GM18873 (cell line): ENCODE measurements around the gene SGCG.
"Not testable (repeated sequence)": the region's sequence is repeated elsewhere in the genome, so short reads cannot be mapped to it uniquely, and the experiment has no call there.

ENCODE experiments used
- ATAC-seq: cut with Tn5 transposase; IDR thresholded peaks from one replicate; pipeline ENCODE4 v1.9.1; 2021; ENCODE audit warnings: mild to moderate bottlenecking, moderate library complexity, moderate number of reproducible peaks; ENCODE audit not compliant: unreplicated experiment, low FRiP score

SGCG gene, protein sequence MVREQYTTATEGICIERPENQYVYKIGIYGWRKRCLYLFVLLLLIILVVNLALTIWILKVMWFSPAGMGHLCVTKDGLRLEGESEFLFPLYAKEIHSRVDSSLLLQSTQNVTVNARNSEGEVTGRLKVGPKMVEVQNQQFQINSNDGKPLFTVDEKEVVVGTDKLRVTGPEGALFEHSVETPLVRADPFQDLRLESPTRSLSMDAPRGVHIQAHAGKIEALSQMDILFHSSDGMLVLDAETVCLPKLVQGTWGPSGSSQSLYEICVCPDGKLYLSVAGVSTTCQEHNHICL

DNA sequence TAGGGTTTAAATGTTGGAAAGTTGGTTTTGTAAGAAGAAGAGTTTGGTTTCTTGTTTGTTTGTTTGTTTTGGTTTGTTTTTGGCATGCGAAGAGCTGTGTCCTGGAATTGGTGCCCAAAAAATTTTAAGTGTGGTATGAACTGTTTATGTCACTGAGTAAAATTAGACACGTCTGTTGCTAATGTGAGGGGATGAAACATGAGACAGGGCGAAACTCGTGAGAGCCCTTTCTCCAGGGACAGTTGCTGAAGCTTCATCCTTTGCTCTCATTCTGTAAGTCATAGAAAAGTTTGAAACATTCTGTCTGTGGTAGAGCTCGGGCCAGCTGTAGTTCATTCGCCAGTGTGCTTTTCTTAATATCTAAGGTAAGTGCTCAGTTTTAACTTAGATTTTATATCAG, at the start of gene SGCG:
Gene SGCG (plus strand): TSS at position 269 of the 400 bp plus-strand sequence. CDS start 22,716 bp downstream, outside the sequence.
- no peak for ATAC-seq

DNA sequence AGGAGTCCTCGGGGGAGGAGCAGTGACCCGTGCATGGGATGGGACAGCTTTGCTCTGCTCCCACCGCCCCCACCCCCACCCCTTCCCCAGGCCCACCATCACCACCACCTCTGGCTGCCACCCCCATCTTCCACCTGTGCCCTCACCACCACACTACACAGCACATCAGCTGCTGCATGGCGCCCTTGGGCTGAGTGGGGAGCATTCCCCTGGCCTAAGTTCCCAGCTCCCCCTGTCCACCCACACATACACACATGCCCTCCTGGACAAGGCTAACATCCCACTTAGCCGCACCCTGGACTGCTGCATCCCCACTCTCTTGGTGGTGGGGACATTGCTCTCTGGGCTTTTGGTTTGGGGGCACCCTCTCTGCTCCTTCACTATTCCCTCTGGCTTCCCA, 46.2 kb upstream of the SGCG start:
- no peak for ATAC-seq

DNA sequence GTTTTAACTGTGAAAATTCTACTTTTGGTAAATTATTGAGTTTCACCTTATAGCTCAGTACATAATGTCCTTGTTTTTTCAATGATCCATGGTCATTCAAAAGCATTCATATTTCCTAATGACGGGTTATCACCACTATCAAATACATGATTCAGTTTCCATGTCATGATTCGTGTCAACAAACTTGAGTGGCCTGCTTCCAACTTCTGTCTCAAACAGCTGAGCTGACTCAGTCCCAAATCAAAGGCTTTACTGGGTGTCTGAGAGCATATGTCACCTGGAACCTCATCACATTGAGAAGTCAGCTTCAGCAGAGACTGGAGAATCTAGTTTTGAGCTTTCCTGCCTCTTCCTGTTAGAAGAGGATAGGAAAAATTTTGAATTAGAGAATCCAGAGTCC, 40.3 kb upstream of the SGCG start:
- ATAC-seq, result no peak

DNA sequence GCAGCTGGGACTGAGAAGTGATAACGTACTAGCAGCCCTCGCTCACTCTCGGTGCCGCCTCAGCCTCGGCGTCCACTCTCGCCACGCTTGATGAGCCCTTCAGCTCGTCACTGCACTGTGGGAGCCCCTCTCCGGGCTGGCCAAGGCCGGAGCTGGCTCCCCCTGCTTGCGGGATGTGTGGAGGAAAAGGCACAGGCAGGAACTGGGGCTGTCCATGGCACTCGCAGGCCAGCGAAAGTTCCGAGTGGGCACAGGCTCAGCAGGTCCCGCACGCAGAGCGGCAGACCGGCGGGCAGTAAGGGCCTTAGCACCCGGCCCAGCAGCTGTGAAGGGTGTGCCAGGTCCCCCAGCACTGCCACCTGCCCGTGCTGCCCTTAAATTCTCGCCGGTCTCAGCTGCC, 38.8 kb upstream of the SGCG start:
- no peak for ATAC-seq

DNA sequence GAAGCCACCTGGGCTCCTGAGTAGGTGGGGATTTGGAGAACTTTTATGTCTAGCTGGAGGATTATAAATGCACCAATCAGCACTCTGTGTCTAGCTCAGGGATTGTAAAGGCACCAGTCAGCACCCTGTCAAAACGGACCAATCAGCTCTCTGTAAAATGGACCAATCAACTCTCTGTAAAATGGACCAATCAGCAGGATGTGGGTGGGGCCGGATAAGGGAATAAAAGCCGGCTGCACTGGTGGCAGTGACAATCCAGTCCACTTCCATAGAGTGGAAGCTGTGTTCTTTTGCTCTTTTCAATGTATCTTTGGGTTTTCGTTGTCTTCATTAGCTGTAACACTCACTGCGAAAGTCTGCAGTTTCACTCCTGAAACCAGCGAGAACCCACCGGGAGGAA, 38.2 kb upstream of the SGCG start:
- not testable (repeated sequence) for ATAC-seq

DNA sequence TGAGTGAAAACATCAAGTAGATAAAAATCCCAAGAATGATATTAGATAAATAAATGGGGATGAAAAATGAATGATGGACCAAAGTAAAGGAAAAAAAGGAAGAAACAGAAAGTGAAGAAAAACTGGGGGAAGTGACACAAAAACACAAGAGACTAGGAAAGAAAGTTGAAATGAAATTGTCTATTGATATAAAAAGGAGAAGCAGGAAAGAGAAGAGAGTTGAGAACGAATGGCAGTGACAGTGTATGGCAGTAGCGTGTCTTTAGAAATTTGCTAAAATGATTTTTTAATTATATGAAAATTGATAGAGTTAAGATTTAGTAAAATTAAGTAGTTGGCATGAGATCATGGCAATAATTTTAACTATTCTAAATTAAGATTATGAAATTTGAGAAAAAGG, 36.3 kb upstream of the SGCG start:
- no peak for ATAC-seq

DNA sequence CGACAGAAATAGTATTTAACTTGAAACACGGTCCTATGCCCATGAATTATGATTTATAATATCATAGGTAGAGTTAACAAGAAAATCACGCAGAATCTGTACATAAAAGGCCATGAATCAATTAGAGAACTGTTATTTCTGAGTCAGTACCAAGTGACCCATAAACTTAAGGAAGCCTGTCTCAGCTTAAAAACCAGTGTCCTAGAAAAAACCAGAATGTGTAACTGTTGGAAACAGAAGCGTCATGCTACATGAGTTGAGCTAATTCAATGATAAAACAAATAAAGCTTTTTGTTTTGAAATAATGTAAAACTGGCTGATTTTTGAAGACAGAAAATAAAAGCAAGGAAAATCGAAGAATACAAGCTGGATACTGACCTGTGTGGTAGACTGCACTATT, 34.8 kb upstream of the SGCG start:
- ATAC-seq, result no peak

DNA sequence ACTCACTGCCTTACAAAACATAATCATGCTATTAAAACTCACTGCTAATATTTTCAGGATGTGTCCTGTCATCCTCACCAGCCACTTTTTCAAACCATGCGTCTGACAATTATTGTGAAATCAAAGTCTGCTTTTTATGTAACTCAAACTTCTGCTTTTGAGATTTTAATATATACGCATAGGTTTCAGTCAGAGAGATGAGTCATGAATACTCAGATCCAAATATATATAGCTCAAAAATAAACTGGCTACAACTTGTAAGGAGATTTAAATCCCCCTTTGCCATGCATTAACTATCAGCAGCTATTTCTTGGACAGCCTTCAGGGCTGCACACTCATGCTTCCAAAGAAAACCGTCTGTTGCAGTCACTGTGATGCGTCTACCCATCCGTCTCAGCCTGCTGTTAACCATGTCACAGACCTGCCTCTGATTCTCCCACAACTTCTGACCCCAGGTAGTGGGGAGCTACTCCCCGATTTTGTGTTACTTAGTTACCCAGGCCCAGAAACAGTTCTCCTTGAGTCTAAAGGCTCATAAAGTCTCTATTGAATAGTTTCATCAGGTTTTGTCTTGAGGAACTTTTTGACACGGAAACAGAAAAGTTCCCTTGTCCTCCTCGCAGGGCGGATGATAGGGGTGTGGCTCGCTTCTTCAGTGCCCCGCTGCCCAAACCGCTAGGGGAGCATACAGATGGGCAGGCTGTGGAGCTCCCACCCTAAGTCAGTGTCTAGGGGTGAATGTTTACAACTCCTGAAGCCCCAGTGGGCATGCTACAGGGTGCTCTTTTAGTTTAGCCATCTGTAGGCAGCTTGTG, 33.8 kb upstream of the SGCG start:
- ATAC-seq, result no peak

DNA sequence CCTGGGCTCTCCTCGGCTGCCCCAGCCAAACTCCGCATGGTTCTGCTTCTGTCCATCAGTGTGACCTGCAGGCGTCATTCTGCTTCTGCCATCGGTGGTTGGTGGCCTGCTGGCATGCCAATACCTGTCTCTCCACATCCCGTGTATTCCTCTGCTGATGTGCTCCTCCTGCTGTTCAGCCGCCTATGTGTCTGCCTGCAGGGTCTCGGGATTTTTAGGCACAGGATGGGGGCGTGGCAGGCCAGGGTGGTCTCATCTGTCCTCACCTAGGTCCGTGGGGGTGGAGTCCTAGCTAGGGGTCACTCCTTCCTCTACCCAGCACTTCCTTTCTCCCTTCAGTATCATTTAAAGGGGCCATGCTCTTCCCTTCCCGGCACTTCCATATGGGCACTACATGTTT, 33.0 kb upstream of the SGCG start:
- ATAC-seq, result no peak

DNA sequence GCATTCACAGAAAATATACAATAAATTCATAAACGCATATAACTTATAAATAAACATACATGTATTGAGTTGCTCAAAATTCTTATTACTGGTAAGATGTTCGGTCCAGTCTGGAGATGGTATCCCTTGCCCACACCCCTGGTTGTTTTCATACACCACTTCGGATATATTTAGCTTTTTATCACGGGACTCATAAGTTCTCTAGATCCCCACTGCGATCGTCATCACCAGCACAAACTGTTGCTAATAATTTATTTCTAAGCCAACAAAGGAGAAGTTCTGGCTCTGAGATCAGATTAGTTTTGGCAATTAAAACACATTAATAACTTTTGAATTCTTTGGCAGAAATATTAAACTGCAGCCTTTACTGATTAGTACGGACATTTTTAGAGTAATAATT, 23.0 kb upstream of the SGCG start:
- ATAC-seq, result no peak

DNA sequence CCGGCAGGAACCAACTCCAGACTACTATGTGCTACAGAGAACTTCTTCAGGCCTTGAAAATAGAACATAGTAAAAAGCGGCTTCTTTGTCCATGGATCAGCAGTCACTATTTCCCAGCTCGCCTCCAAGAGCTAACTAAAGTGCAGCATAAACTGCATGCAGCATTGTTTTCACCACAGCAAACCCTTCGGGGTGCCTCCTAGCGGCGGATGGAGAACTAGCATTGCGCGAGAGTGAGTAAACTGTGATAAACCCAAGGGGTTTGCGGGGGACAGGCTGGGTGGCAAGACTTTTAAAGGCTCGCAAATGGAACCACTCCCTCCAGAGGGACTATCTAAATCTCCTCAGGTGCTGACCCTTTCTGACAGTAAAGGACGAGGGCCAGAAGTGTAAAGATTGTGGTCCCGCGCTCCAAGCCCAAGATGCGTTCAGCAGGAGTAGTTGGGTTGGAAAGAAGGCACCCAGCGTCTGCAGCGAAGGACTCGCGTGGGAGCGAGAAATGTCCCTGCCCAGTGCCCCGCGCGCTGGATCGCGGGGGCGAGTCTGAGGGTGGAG, 21.5 kb upstream of the SGCG start:
- no peak for ATAC-seq

DNA sequence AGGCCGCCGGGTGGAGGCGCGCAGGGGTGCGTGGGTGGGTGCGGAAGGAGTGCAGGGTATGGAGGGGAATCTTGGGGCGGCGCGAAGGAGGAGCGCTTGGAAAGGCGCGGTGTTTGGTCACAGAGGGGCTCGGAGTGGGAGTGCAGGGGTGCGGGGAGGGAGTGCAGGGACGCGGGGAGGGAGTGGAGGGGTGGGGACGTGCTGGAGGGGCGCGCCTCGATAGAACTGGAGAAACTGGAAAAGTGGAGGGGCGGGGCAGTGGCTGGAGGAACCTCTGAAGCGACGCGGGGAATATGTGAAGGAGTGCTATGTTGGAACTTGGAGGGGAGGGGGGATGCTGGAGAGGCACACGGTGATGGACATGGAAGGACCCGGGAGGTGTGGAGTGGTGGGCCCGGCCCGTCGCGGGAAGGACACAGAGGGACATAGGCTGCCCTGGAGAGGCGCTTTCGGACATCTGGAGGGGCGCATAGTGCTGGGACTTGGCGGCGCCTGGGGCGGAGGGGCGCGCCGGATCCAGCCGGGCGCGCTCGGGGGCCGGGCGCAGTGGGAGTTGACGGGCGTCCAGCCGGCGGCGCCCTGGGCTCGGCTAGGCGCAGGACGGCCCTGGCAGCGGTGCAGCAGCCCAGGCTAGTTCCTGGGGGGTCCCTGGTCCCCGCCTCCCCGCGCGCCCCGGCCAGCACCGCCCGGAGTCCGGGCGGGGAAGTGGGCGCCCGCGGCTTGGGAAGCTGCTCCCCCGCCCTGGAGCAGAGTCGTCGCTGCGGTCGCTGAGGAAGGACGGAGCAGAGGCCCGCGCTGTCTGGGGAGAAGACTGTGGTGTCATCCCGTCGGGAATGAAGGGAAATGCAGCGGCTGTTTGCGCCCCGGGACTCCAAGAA, 20.8 kb upstream of the SGCG start:
- ATAC-seq, result no peak

DNA sequence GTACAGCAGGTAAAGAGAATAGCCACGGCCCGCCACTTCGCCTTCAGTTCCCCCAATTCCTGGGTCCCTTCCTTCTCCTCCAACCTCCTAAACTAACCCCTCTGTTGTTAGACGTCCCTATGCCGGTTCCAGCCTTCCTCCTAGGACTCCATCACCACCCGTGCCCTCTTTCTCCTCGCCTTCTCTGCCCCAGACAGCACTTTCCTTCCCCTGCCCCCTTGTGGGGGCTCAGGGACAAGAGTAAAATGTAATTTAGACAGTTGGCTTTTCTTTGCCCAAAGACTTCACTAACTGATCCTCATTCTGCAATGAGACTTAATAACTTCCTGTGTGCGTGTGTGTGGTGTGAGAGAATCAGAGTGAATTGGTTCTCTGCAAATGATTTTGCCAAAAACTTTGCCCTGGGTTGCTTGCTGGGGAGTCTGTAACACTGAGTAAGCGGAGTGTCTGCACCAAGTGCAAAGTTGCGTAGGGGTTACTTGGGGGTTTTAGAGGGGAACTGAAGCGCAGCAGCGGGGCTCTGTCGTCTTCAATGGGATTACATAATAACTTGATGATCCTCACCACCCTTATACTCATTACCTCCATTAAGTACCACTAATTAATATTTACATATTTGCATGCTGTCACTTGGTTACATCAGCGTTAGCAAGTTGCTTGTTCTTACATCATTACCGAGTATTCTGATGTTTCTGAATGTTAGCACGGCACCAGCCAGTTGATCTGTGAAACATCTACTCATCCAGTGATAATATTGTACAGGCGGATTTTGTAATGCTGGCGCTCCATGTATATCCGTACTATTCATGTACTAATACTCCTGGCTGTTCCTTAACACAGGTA, 19.9 kb upstream of the SGCG start:
- ATAC-seq, result no peak

DNA sequence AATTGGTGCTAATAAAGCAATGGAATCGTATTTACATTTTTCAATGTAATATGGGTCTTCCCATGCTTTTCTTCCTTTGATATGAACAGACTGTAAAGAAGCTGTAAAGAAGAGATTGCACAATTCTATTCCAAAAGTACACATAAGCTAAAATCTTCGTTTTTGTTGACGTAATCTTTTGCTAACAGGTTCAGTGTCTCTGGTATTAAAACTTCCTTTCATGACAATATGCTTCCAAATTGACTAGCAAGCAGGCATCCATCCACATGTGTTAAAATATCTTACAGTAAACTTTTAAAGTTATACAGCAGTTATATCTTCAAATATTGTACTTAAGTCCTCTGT, 19.3 kb upstream of the SGCG start:
- ATAC-seq, result no peak

DNA sequence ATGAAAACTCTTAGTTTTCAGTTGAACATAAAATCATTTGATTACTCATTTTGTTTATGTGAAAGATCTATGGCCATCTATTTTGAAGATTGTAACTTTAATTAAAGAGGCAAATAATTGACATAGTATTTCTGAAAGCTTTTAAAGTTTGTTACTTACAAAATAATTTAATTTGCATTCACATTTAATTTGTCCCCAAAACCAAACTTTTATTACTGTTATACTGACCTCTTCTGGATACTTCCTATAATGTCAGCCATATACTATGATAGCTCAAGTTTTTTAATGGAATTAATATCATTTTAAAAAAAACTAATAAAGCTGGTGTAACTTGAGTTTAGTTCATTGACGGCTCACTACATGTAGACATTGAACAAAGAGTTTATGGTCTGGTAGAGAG, 4.9 kb upstream of the SGCG start:
- no peak for ATAC-seq

DNA sequence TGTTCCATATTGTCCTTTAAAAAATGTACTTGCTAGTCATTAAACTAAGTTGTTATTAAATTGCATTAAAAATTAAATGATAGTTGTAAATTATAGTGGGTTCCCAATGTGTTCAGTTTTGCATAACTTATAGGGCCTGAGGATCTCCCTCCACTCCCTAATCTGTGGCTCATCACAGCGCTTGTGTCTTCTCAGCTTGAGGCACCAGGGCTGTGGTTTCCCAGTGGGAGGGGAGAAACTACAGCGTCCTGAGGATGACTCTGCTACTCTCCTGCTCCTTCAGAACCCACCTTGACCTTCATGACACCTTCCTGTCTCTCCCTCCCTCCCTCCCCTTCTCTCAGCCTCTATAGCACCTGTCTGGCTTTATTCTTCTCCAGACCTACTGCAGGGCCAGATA, 1.4 kb downstream of the SGCG start:
- ATAC-seq, result no peak

DNA sequence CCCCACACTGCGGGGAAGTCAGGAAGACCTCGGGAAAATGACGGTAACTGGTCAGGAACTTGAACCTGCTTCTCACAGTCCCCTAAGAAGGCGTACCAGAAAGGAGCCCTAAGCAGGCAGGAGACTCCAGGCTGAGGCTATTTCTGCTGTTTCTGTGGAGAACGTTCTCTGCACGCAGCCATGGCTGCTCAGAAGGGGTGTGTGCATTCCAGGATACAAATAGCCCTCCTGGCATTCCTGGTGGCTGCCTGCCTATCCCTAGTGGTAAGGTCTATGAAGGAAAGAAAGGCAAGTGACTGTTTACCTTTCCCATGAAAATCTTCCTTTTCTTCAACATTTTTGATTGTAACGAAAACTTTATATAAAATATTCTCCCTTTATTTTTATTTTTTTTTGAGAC, 2.5 kb downstream of the SGCG start:
- no peak for ATAC-seq

DNA sequence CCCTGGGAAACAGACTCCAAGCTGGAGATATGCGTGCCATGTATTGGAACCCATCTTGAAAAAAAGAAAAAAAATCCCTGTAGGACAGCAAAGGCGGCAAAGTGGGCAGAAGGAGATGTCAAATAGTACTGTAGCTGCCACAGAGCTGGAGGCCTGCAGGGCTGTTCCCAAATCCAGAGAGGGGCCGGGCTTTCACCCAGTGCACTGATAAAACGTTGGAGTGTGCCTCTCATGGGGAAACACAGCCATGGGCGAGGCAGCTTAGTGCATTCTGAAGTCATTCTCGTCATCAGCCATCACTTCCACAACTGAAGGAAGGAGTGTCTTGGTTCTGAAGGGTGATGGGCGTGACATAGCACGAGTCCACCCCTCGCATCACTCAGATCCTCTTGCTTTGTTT, 4.8 kb downstream of the SGCG start:
- ATAC-seq, result no peak

DNA sequence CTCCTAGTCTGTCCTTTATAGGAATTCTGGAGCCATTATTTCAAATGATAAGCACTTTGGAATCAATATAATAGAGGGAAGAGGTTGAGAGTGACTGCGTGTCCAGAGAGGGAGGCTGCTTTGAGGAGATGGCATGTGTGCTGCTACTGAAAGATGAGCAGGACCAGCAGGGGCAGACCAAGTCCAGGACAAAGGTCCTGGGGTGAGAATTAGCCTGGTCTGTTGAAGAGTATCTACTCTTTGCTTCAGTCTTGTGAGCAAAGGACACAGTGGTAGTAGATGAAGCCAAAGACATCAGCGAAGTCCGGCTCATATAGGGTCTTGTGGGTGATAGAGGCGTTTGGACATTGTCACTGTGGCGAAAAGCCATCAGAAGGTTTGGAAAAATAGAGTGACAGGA, 21.1 kb downstream of the SGCG start:
- ATAC-seq, result no peak

DNA sequence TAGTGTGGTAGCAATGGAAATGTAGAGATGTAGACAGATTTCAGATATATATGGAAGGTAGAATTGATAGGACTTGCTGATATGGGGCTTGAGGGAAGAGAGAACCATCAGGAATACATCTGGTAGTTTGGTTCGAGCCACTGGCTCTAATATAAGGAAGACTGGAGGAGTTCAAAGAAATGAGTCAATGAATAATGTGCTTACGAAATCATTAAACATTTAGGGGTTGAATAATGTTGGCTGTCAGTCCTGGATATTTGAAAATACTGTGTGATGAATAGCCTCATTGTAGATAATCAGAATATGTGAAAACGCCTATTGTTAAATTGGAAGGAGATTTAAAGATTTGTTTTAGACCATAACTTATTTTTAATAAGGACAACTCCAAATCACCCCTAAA, 21.6 kb downstream of the SGCG start:
- no peak for ATAC-seq
